WERI-Rb-1 (cell line): Measurements from ENCODE around the gene RFWD3.

ENCODE experiments used
- DNase-seq: peaks from one replicate; pipeline ENCODE4 v3.0.0-alpha.2; 2020
- H3K27ac ChIP-seq: fragments of 250-450 bp; sonication (Bioruptor Pico); 2 replicates; pipeline ENCODE4 v1.5.1; 2020; ENCODE audit warnings: mild to moderate bottlenecking, moderate library complexity
- H3K27me3 ChIP-seq: fragments of 250-450 bp; sonication (Bioruptor Pico); 2 replicates; pipeline ENCODE4 v1.5.1; 2021; ENCODE audit warnings: mild to moderate bottlenecking, low read depth, moderate library complexity; ENCODE audit not compliant: insufficient read depth, severe bottlenecking
- H3K36me3 ChIP-seq: fragments of 250-450 bp; sonication (Bioruptor Pico); 2 replicates; pipeline ENCODE4 v1.5.1; 2020; ENCODE audit warnings: mild to moderate bottlenecking, moderate library complexity
- H3K4me3 ChIP-seq: 2 replicates; pipeline ENCODE4 v1.5.1; 2011; ENCODE audit warnings: low read depth, mild to moderate bottlenecking, control low read depth, low read length
- H3K9me3 ChIP-seq: fragments of 250-450 bp; sonication (Bioruptor Pico); 2 replicates; pipeline ENCODE4 v1.5.1; 2021; ENCODE audit warnings: mild to moderate bottlenecking, moderate library complexity; ENCODE audit not compliant: severe bottlenecking
- TF ChIP-seq, protein P1 (sequence below): IDR thresholded peaks from 2 replicates; pipeline ENCODE4 v1.5.1; 2011; ENCODE audit warnings: low read depth, mild to moderate bottlenecking, control low read depth, inconsistent platforms, low read length

RFWD3 gene

DNA sequence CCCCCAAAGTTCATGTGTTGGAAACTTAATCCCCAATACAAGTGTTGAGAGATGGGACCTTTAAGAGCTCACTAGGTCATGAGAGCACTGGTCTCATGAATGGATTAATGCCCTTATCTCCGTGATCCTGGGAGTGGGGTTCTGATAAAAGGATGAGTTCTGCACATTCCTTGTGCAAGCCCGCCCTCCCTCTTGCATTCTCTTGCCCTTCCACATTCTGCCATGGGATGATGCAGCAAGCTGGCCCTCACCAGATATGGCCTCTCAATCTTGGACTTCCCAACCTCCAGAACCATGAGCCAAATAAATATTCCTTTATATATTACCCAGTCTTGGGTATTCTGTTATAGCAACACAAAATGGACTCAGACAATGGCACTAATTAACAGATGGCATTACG lies 73.8 kb downstream of the RFWD3 start:
- TF ChIP-seq, protein P1, sequence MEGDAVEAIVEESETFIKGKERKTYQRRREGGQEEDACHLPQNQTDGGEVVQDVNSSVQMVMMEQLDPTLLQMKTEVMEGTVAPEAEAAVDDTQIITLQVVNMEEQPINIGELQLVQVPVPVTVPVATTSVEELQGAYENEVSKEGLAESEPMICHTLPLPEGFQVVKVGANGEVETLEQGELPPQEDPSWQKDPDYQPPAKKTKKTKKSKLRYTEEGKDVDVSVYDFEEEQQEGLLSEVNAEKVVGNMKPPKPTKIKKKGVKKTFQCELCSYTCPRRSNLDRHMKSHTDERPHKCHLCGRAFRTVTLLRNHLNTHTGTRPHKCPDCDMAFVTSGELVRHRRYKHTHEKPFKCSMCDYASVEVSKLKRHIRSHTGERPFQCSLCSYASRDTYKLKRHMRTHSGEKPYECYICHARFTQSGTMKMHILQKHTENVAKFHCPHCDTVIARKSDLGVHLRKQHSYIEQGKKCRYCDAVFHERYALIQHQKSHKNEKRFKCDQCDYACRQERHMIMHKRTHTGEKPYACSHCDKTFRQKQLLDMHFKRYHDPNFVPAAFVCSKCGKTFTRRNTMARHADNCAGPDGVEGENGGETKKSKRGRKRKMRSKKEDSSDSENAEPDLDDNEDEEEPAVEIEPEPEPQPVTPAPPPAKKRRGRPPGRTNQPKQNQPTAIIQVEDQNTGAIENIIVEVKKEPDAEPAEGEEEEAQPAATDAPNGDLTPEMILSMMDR: no peak
- DNase-seq: no peak
- Histone ChIP-seq H3K4me3 (no peak overlapping the region), H3K9me3 (no peaks in the 10 kb centered on the region), H3K27me3 (no peaks in the 10 kb centered on the region), H3K27ac (no peak overlapping the region), H3K36me3 (peaks cover 5% of the 10 kb centered on the region; the same call in 1 of the 2 replicates)

DNA sequence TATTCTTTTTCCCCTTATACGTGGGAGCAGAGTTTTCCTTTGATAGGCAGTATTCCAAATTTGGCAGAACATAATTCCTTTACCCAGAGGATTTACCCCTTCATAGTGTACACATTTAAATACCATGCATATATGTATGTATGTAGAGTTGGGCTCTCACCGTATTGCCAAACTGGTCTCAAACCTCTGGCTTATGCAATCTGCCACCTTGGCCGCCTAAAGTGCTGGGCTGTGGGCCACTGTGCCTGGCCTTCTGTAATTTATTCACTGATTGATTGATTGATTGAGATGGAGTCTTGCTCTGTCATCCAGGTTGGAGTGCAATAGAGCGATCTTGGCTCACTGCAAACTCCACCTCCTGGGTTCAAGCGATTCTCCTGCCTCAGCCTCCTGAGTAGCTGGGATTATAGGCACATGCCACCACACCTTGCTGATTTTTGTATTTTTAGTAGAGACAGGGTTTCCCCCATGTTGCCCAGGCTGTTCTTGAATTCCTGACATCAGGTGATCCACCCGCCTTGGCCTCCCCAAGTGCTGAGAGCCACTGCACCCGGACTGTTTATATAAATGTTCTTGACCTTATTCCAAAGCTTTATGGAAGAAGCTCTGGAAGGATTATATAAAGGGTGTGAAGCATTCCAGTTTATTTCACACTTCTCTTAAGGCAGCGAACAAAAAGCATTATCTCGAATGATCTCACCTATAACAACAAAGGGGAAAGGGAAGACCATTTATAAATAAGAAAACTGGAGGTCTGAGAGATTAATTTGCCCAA lies 74.6 kb downstream of the RFWD3 start:
- H3K36me3 ChIP-seq: peaks cover 5% of the 10 kb centered on the region; the same call in 1 of the 2 replicates
- no peak overlapping the region for H3K4me3 ChIP-seq
- H3K9me3 ChIP-seq: no peaks in the 10 kb centered on the region
- H3K27me3 ChIP-seq: no peaks in the 10 kb centered on the region
- TF ChIP-seq, protein P1: no peak
- no peak overlapping the region for H3K27ac ChIP-seq
- DNase-seq: no peak

DNA sequence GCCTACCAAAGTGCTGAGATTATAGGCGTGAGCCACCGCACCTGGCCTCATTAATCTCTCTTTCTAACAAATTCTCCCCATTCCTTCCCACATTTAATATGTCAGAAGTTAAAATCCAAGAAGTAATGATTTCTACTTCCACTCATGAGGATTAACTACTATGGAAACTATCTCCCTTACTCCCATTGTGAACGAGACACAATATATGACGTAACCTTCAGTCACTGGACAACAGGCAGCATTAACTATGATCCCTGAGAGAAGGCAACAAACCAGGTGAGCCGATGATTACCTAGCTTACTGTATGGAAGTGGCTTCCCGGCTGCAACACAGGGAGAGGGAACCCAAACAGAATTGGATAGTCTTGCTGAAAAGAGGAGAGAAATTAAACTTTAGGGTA lies 79.7 kb downstream of the RFWD3 start:
- Histone ChIP-seq H3K36me3 (peaks cover 4% of the 10 kb centered on the region; the same call in 1 of the 2 replicates), H3K4me3 (no peak overlapping the region), H3K27ac (no peak overlapping the region), H3K9me3 (no peaks in the 10 kb centered on the region), H3K27me3 (no peaks in the 10 kb centered on the region)
- TF ChIP-seq, protein P1: no peak
- peak; percentile 21 for DNase-seq

DNA sequence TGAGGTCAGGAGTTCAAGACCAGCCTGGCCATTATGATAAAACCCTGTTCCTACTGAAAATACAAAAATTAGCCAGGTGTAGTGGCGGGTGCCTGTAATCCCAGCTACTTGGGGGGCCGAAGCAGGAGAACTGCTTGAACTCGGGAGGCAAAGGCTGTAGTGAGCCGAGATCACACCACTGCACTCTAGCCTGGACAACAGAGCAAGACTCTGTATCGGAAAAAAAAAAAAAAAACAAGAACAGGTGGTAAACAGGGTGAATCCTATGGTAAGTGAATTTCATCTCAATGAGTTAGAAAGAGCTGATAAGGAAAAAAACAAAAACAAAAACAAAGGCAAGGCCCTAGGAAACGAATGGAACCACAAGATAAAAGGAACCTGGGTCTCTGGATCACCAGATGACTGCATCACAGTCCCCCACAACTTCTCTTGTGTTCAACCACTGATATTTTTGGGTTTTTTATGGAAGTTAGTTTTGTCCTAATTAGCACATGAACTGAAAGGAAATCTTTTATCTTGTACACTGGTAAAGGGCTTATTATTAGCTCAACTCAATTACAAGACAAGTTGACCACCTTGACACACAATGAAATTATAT lies 80.7 kb downstream of the RFWD3 start:
- Histone ChIP-seq H3K4me3 (no peak overlapping the region), H3K9me3 (no peaks in the 10 kb centered on the region), H3K27me3 (no peaks in the 10 kb centered on the region), H3K36me3 (0 out of 2 replicates have a peak, but pooled peaks cover 2% of the 10 kb centered on the region), H3K27ac (no peak overlapping the region)
- TF ChIP-seq, protein P1: no peak
- DNase-seq: no peak

DNA sequence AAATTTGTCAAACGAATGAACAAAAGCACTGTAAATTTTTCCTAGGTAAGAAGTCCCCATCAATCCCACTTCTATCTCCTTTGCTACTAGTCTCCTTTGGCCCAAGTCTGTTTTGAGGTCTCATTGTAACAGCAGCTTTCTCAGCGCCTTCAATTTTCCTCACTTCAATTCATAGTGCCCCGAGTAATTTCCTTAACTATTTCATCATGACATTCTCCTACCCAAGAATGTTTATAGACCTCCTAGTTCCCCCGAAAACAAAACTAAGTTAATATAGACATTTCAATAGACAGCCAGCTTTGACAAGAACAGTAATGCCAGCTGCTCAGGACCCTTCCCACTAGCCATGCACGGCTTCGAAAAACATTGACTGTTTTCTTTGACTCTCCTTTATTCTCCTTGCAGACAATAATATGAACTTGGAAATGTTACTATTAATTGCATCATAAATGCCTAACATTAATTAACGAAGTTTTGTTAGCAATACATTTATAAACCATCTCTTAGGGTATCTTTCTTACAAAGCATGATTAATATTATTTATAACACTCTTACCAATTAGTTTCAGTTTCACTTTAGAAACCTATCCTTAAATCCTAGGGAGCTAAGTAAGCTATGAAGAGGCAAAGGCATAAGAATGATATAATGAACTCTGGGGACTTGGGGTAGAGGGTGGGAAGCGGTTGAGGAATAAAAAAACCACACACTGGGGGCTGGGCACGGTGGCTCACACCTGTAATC lies 82.6 kb downstream of the RFWD3 start:
- Histone ChIP-seq H3K4me3 (no peak overlapping the region), H3K9me3 (no peaks in the 10 kb centered on the region), H3K36me3 (no peaks in the 10 kb centered on the region), H3K27ac (no peak overlapping the region), H3K27me3 (no peaks in the 10 kb centered on the region)
- no peak for DNase-seq
- TF ChIP-seq, protein P1: no peak
